Activated CD4-positive, alpha-beta T cell treated with anti-CD3 and anti-CD28 coated beads for 24 hours (primary cell): Measurements from ENCODE around the gene TJP1.
"Not testable (repeated sequence)": the region's sequence is repeated elsewhere in the genome, so short reads cannot be mapped to it uniquely, and the experiment has no call there.

Experiments
- DNase-seq, 2 donors: peaks; one replicate each; pipeline ENCODE4 v3.0.0-alpha.2; 2020; ENCODE audit warnings: low read depth in 2 of 2

TJP1 gene

GRCh38 chr15:29838352-29839010, 16.2 kb upstream of the TJP1 start:
- DNase-seq, result no peak

GRCh38 chr15:29835301-29835700, 13.0 kb upstream of the TJP1 start:
- DNase-seq, result no peak

DNA sequence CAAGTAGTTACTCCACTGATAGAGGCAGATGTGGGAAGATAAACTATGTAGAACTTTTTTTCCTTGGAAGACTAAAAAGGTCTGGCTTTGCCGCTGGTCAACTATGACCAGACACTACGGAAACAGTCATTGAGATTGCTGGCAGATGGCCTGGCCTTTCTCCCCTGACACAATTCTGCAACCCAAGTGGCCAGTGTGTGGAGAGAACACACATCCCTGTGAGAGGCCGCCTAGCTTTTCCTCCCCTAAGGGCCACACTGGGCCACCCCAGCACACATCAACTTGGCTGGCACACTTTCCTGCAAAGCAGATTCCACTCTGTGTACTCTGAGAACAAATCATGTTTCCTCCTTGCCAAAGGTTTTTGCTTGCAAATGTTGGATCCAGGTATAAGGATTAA, 10.4 kb upstream of the TJP1 start:
- DNase-seq, result no peak

GRCh38 chr15:29826908-29827820, 4.9 kb upstream of the TJP1 start:
- no peak for DNase-seq

DNA sequence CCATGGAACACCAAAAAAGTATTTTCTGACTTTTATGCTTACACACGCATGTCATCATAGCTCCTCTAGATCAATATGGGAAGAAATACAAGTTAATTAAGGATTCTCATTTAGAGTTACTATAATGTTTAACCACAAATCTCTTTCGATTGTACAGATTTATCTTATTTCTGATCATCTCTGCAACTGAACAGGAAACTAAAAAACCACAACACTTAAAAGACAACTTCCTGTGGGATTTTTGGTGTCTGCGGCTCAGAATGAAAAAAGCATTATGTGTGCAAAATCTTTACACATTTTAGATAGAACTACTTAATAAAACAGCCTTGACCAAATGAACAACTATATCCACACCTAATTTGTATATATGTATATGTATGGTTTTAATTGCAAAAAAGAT, 3.0 kb upstream of the TJP1 start:
- no peak for DNase-seq

DNA sequence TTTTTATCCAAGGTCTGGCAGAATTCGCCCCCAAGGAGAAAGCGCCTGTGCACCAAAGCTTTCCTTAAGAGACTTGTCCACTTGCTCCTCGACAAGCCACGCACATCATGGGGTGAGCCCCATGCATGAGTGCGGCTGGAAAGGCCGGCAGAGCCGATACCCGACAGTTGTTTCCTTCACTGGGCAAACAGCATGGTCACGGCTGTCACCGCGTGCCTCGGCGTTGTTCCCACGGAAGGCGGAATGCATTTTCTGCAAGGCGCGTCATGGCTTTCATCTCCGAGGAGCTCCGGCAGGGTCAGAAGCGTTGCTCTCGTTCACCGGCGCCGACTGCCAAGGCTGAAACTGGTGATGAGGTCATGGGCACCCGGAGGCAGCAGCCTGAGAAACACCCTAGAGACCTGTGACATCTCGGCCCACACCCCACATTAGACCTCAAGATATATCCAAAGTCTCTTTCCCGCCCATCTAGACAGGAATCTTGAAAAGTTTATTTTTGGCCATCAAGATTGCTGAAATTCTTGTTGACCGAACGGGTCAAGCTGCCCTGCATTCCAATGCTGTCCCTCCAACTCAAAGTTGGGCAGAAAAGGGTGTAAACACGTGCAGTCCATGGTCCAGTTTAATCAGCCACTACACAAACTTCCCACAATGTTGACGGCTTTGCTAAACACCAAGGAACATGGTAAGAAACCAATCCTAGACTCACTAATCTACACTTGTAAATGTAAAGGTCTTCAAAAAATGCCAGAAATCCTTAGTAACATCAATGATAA, 604 bp upstream of the TJP1 start:
- no peak for DNase-seq

DNA sequence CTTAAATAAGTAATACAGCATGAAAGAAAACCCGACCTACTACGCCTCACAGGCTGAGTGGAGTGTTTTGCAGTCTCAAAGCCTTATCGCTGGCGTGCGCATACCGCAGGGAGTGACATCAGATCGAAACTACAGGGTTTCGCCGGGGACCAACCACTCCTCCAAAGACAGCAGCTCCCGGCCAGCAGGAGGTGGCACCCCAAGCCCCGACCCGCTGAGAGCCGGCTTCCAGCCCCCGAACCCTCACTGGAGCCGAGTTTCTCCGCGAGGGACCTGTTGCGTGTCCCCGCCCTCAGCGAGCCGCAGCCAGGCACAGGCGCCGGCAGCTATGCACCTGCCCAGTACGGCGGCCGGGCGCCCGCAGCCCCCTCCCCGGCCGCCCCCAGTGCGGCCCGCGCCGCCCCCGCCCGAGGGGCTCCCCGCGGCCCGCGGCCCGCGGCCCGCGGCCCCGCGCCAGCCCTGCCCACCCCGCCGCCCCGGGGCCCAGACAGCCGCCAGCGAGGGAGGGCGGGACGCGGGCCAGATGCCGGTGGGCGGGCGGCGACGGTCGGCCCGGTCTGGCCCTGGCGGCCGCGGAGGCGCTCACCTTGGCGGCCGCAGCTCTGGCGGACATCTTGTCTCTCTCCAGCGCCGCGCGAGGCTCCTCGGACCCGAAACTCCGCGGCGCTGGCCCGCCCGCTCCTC, 710 bp downstream of the TJP1 start:
- no peak for DNase-seq

DNA sequence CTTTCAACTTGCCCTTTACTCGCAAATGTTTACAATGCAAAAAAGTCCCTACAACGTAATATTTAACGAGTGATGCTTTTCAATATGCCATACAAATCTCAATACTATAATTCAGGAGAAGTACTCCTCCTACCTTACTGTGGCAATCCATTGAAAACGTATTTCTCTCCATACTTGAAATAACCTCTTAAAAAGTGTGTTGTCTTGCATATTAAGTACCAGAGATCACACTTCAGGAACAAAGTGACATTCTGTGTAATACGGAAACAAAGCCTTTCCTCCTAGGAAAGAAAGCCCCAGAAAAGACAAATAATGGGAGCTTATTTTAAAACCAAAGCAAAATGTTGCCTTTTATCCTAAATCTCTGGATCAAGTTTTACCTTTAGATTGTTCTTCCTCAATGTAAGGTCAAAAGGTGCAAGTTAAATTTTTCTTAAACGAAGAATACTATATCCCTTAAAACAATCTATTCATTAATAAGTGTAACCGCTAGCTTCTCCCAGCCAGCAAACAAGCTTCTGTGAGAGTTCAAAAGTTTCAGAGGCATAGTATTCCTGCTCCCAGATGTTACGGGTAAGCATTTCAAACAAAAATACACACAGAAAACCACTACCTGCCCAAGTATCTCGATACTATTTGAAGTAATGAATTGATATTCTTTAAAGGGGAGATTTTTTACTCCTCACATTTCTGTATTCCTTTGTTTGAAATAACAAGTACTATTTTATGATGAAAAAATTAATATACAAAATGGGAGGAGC, 1.7 kb downstream of the TJP1 start:
- no peak for DNase-seq

DNA sequence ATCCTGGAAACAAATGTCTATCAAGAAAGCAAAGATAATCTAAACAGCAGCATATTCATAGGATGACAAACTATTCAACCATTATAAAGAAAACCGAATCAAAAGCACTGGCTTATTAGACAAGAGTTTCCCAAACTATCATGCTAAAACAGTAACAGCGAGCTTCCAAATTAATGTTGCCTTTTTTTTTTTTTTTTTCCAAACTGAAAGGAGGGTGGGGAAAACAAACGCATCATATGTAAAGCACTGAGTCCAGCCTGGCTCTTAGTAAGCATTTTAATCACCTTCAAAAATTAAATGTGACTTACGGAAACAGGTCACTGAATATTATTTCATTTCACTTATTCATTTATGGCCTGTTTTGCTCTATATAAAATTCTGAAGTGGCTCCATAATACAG, 2.3 kb downstream of the TJP1 start:
- no peak for DNase-seq

DNA sequence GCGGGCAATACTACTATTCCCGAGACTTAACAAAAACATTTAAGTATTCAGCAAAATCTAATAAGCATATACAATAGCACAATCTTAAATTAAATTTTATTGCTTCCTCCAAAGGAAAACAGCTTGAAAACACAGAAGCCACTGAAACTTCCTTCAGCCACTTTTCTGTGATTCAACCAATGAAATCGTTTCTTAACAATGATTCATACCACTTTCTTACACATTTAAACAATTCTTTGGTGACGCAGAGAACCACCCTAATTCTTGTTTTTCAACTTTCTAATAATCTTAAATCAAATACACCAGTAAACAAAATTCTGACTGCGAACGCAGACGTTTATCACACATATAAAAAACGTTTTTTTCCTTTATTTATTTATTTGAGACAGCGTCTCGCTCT, 4.1 kb downstream of the TJP1 start:
- DNase-seq, result no peak

DNA sequence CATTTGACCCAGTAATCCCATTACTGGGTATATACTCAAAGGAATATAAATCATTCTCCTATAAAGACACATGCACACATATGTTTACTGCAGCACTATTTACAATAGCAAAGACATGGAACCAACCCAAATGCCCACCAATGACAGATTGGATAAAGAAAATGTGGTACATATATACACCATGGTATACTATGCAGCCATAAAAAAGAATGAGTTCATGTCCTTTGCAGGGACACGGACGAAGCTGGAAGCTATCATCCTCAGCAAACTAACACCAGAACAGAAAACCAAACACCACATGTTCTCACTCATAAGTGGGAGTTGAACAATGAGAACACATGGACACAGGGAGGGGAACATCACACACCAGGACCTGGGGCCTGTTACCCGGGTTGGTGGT, 4.8 kb downstream of the TJP1 start:
- DNase-seq, result not testable (repeated sequence)

- no peak for DNase-seq
Measured at GRCh38 chr15:29815000-29815710, 7.1 kb downstream of the TJP1 start.

GRCh38 chr15:29813009-29813408, 9.3 kb downstream of the TJP1 start:
- no peak for DNase-seq

GRCh38 chr15:29812384-29812694, 9.9 kb downstream of the TJP1 start:
- no peak for DNase-seq

DNA sequence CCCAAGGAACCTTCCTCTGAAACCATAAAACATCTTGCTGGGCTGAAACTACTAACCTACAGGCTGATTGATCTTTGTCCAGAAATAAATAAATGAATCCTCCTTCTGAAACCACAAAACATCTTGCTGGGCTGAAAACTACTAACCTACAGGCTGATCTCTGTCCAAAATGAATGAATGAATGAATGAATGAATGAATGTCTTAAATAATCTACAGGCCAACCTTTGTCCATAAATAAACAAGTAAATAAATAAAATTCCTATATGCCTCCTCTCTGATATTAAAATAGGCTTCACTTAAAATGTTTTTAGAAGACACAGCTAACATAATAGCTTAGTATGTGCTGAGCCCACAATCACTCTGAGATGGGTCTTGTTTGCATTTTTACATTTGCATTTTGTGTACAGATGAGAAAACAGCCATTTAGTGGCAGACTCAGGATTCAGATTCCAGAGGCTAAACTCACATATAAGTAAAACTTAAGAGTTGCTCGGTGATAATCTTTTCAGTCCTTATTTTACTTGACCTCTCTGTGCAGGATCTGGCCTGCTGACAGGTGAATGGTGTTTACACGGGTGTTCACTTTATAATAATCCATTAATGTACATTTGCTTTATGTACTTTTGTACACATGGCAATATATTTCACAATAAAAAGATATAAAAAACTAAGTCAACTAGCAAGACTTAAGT, 10.4 kb downstream of the TJP1 start:
- no peak for DNase-seq

DNA sequence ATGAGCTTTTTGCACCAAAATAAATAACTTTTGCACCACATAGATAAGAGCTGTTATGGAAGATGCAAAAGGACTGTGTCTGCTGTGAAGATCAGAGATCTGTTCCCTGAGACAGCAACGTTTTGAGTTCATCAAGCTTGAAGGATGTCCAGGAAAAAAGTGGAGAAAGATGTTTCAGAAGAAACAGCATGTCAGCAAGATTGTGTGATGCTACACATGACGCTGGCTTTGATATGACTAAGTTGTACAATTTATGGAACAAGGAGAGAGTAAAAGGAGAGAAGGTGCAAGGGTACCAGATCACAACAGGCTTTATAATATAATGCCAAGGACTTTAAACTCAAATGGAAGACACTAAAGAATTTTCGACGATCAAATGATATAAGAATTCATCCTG, 16.6 kb downstream of the TJP1 start:
- no peak for DNase-seq

DNA sequence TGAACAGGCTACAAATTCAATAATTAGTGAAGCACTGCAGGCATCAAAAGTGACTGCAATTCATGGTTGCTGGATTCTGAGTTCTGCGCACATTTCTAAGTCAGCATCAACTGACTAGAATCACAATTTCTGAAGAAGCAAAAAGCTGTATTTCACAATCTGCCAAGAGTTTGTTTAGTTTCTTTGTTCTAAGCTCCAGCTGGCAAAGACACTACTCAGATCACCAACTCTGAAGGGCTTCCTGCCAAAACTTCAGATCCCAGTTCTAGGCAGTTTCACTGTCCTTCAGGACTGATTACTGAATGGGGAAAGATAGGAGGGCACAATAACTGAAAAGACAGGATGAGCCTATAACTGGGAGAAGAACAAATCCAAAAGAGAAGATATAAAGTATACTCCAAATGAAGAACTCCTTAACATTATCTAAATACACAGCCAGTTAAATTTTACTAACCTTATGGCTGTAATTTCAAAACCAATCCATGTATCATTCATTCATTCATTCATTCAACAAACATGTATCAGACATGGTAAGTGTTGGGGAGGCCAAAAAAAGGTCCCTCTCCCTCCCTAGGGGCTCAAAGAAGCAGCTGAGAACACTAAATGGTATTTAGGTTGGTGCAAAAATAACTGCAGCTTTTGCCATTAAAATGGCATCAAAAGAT, 17.1 kb downstream of the TJP1 start:
- no peak for DNase-seq

GRCh38 chr15:29802411-29802810, 19.9 kb downstream of the TJP1 start:
- DNase-seq, result no peak

GRCh38 chr15:29800491-29801366, 21.5 kb downstream of the TJP1 start:
- DNase-seq, result no peak
